Cardiac fibroblast (primary cell): ENCODE results near the gene THAP2.
A peak's percentile ranks its signal among the peaks of the same experiment; 100 is the strongest.

ENCODE experiments used
- DNase-seq, 2 donors: peaks; one replicate each; pipeline versions ENCODE4 v3.0.0 to v3.0.0-alpha.2; 2010; ENCODE audit warnings: low read depth in 2 of 2
- H3K4me3 ChIP-seq, 2 donors: replicated peaks in 1 of 2; 1 replicate in 1 of 2; 2 replicates in 1 of 2; pipeline ENCODE4 v1.5.1; 2011; ENCODE audit warnings: low read depth in 2 of 2, low read length in 2 of 2, mild to moderate bottlenecking in 2 of 2, moderate library complexity in 1 of 2
- CTCF ChIP-seq: IDR thresholded peaks from one replicate; pipeline ENCODE4 v1.5.1; 2011; ENCODE audit warnings: low read depth, mild to moderate bottlenecking, low read length, inconsistent platforms

Gene THAP2

GRCh38 chr12:71666259-71666658, 2.2 kb downstream of the THAP2 start:
- H3K4me3 ChIP-seq, result no peak overlapping the region
- TF ChIP-seq CTCF, result no peak
- DNase-seq, result no peak

- TF ChIP-seq CTCF, result no peak
- DNase-seq, result no peak
- H3K4me3 ChIP-seq, result no peak overlapping the region
Observed at GRCh38 chr12:71671311-71671710, 7.2 kb downstream of the THAP2 start.

- DNase-seq, result no peak
- TF ChIP-seq CTCF, result no peak
- H3K4me3 ChIP-seq, result no peak overlapping the region
Observed at GRCh38 chr12:71671816-71672215, 7.7 kb downstream of the THAP2 start.

- DNase-seq, result no peak
- no peak overlapping the region for H3K4me3 ChIP-seq
- no peak for TF ChIP-seq CTCF
Observed at GRCh38 chr12:71682466-71682865, 18.4 kb downstream of the THAP2 start.

GRCh38 chr12:71683633-71684032, 19.5 kb downstream of the THAP2 start:
- DNase-seq, result peak in 1 of 2 donors; percentile 20
- no peak for TF ChIP-seq CTCF
- H3K4me3 ChIP-seq, result no peak overlapping the region

- no peak for TF ChIP-seq CTCF
- H3K4me3 ChIP-seq, result no peak overlapping the region
- no peak for DNase-seq
Observed at GRCh38 chr12:71684081-71684480, 20.0 kb downstream of the THAP2 start.

- no peak for DNase-seq
- TF ChIP-seq CTCF, result no peak
- H3K4me3 ChIP-seq, result peak overlapping the region; percentile 71 to 80
Observed at GRCh38 chr12:71685312-71685906, 21.3 kb downstream of the THAP2 start.
